Esophagus muscularis mucosa (tissue), 4 donors: ENCODE data around the gene FAAP100. TPM values are rescaled to one million over a fixed set of nuclear protein-coding genes. Genes with fewer than 3 reads are reported as not detected.

Source experiments
- DNase-seq: peaks from one replicate; pipeline ENCODE4 v3.0.0-alpha.2; 2017; ENCODE audit errors: extremely low spot score
- H3K27ac ChIP-seq, 4 donors: fragments of 200-600 bp; sonication (generic); replicated peaks in 1 of 4; 1 replicate in 3 of 4; 2 replicates in 1 of 4; pipeline ENCODE4 v1.5.1; 2016 to 2019; ENCODE audit warnings: mild to moderate bottlenecking in 1 of 4
- H3K27me3 ChIP-seq, 4 donors: fragments of 200-600 bp; sonication (generic); one replicate each; pipeline versions ENCODE4 v1.5.1 to v1.6.0; 2016 to 2019
- H3K36me3 ChIP-seq, 4 donors: fragments of 200-600 bp; sonication (generic); one replicate each; pipeline ENCODE4 v1.5.1; 2016 to 2019
- H3K4me1 ChIP-seq, 4 donors: fragments of 200-600 bp; sonication (generic); one replicate each; pipeline ENCODE4 v1.5.1; 2016 to 2019
- H3K4me3 ChIP-seq, 4 donors: fragments of 200-600 bp; sonication (generic); 1 replicate in 2 of 4; 2 replicates in 2 of 4; pipeline ENCODE4 v1.5.1; 2016 to 2019; ENCODE audit warnings: mild to moderate bottlenecking in 4 of 4, moderate library complexity in 1 of 4
- H3K9me3 ChIP-seq, 4 donors: fragments of 200-600 bp; sonication (generic); 1 replicate in 3 of 4; 2 replicates in 1 of 4; pipeline ENCODE4 v1.5.1; 2016 to 2019
- EP300 ChIP-seq: sonication (generic); formaldehyde crosslinking; IDR thresholded peaks from one replicate; pipeline ENCODE4 v1.6.1; 2017; ENCODE audit warnings: antibody characterized with exemption
- POLR2A ChIP-seq: fragments of 450-650 bp; IDR thresholded peaks from one replicate; pipeline ENCODE4 v1.6.1; 2017; ENCODE audit warnings: antibody characterized with exemption, moderate library complexity, mild to moderate bottlenecking, low read depth
- POLR2AphosphoS5 ChIP-seq, 2 donors: sonication (generic); formaldehyde crosslinking; IDR thresholded peaks; one replicate each; pipeline ENCODE4 v1.6.1; 2017; ENCODE audit warnings: antibody characterized with exemption in 2 of 2
- WGBS: methylation state at CpG from one replicate; pipeline ENCODE4 v1.1.5; 2018; 5-methylcytosine and 5-hydroxymethylcytosine counted together
- intact Hi-C: fragments of 100-400 bp; cut with DNase I; formaldehyde crosslinking; loops from one replicate; pipeline ENCODE4 v1.15.1; 2023
- total RNA-seq, 4 donors: library from RNA; depleted of rRNA; stranded (reverse); fragments of >200 nt; gene quantifications; one replicate each; pipeline versions ENCODE4 v1.1.0 to v1.2.1, GENCODE V29; 2016
- TF ChIP-seq, protein P1 (sequence below), 3 experiments: fragments of 200-600 bp in 2 of 3; fragments of 450-650 bp in 1 of 3; sonication (generic) in 2 of 3; IDR thresholded peaks; one replicate each; pipeline ENCODE4 v1.5.1; 2017 to 2019; ENCODE audit warnings: antibody characterized with exemption in 3 of 3, mild to moderate bottlenecking in 2 of 3, moderate library complexity in 1 of 3

FAAP100 gene
- total RNA-seq, 4 donors from 2014 or later: 13.7 to 33.3 (median 18.6) TPM

GRCh38 chr17:81526662-81527571 is 25.2 kb downstream of the FAAP100 start:
- Histone ChIP-seq H3K27ac (no peak overlapping the region), H3K4me3 (no peak overlapping the region), H3K27me3 (peaks cover 0 to 68% (median 46%) of the 10 kb centered on the region in 4 donors), H3K9me3 (no peaks in the 10 kb centered on the region), H3K36me3 (no peaks in the 10 kb centered on the region), H3K4me1 (peaks cover 5 to 28% (median 22%) of the 10 kb centered on the region in 4 donors)
- intact Hi-C loops: no loop called here
- DNase-seq: no peak
- 85% methylated on average over 4 of the region's 21 CpGs for WGBS
- TF ChIP-seq POLR2AphosphoS5 (IDR thresholded peaks at IDR 0.05) (no peak), EP300 (no peak), POLR2A (no peak)
- TF ChIP-seq, protein P1, sequence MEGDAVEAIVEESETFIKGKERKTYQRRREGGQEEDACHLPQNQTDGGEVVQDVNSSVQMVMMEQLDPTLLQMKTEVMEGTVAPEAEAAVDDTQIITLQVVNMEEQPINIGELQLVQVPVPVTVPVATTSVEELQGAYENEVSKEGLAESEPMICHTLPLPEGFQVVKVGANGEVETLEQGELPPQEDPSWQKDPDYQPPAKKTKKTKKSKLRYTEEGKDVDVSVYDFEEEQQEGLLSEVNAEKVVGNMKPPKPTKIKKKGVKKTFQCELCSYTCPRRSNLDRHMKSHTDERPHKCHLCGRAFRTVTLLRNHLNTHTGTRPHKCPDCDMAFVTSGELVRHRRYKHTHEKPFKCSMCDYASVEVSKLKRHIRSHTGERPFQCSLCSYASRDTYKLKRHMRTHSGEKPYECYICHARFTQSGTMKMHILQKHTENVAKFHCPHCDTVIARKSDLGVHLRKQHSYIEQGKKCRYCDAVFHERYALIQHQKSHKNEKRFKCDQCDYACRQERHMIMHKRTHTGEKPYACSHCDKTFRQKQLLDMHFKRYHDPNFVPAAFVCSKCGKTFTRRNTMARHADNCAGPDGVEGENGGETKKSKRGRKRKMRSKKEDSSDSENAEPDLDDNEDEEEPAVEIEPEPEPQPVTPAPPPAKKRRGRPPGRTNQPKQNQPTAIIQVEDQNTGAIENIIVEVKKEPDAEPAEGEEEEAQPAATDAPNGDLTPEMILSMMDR (IDR thresholded peaks at IDR 0.05): no peak

GRCh38 chr17:81524865-81525159 is 27.3 kb downstream of the FAAP100 start:
- peaks cover 0 to 68% (median 46%) of the 10 kb centered on the region in 4 donors for H3K27me3 ChIP-seq
- peaks cover 10 to 37% (median 25%) of the 10 kb centered on the region in 4 donors for H3K4me1 ChIP-seq
- no peaks in the 10 kb centered on the region for H3K36me3 ChIP-seq
- H3K4me3 ChIP-seq: no peak overlapping the region
- intact Hi-C loops: no loop called here
- H3K9me3 ChIP-seq: no peaks in the 10 kb centered on the region
- TF ChIP-seq, protein P1 (IDR thresholded peaks at IDR 0.05): no peak
- TF ChIP-seq POLR2AphosphoS5 (IDR thresholded peaks at IDR 0.05) (no peak), EP300 (no peak), POLR2A (no peak)
- H3K27ac ChIP-seq: no peak overlapping the region
- WGBS: 77% methylated on average over 8 of the region's 8 CpGs
- no peak for DNase-seq

DNA sequence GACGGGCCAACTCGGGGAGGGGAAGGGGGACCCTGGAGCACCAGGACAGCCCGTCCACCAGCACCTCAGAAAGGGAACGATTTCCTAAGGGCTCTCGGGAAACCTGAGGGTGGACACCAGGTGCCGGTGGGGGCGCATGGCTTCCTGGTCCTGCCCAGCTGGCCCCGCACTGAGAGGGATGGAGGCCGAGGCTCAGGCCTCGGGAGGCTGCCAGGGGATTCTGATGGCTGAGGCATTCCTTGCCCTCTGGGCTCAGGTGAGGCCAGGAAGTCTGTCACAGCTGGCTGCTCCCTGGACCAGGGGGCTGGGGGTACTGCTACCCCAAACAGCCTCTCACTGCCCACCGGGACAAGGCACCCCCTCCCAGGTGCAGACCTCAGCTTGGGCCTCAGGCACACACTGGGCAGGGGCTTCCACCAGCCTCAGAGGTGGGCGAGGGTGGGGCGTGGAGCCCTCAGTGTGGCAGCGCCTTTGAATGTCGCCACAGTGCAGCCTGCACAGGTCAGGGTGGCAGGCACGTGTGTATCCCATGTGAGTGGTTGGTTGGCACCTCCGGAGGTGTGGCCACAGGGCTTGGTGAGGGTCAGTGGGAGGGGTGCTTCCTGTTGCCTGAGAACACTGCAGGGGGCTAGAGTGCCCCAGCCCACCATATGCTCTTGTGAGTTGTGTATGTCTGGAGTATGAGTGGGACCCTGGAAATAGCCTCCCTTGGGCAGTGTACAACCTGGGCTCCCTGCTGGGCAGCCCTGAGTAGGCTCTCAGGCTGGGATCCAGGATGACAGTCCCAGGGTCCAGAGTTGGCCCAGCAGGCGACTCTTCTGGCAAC is 27.9 kb downstream of the FAAP100 start:
- no peak for TF ChIP-seq POLR2AphosphoS5 (IDR thresholded peaks at IDR 0.05)
- Histone ChIP-seq H3K36me3 (no peaks in the 10 kb centered on the region), H3K9me3 (no peaks in the 10 kb centered on the region), H3K4me3 (no peak overlapping the region), H3K27me3 (peaks cover 0 to 65% (median 48%) of the 10 kb centered on the region in 4 donors), H3K4me1 (peaks cover 16 to 43% (median 31%) of the 10 kb centered on the region in 4 donors), H3K27ac (no peak overlapping the region)
- DNase-seq: no peak
- intact Hi-C loops: no loop called here
- 68% methylated on average over 7 of the region's 18 CpGs for WGBS

DNA sequence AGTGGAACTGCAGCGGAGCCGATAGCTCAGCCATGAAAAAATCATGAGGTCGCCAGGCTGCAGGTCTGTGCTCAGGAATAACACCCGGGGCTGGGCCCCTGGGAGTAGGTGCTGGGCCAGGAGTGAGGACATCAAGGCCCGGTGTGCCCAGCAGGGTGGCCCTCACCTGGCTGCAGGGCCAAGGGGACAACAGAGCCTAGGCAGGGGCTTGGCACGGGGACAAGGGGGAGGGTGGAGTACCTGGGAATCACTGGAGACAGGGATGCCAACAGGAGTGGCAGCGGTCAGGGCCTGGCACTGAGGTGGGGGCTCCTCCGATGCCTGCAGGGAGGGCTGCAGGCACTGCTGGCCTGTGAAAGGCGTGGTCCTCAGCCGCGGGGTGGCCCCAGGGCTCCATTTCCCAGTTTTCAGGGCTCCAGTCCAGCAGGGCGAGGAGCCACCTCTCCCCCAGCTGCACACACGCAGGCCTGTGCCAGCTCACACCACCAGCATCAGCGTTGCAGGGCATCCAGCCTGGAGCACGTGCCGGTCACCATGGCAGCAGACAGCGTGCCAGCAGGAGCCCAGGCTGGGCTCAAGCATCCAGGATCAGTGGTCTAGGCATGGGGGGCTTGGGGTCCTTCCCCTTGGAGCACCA is 28.6 kb downstream of the FAAP100 start:
- Histone ChIP-seq H3K36me3 (no peaks in the 10 kb centered on the region), H3K9me3 (no peaks in the 10 kb centered on the region), H3K4me1 (peaks cover 23 to 50% (median 38%) of the 10 kb centered on the region in 4 donors), H3K27ac (no peak overlapping the region), H3K4me3 (no peak overlapping the region), H3K27me3 (peaks cover 0 to 58% (median 48%) of the 10 kb centered on the region in 4 donors)
- intact Hi-C loops: no loop called here
- TF ChIP-seq, protein P1 (IDR thresholded peaks at IDR 0.05): no peak
- TF ChIP-seq POLR2AphosphoS5 (IDR thresholded peaks at IDR 0.05) (no peak), POLR2A (no peak), EP300 (no peak)
- 44% methylated on average over 8 of the region's 17 CpGs for WGBS
- DNase-seq: no peak
